Muscle of arm (tissue), 12 donors: ENCODE results near the gene PSMD8. TPM values are rescaled to one million over a fixed set of nuclear protein-coding genes. Genes with fewer than 3 reads are reported as not detected.

Source experiments
- DNase-seq: peaks from one replicate; pipeline ENCODE4 v3.0.0-alpha.2; 2013
- polyA plus RNA-seq, 12 donors: library from polyadenylated mRNA; unstranded; fragments of 120-200 nt; gene quantifications; one replicate each; pipeline ENCODE4 v1.2.1, GENCODE V29; 2013; ENCODE audit not compliant: insufficient read length in 12 of 12

The PSMD8 gene
- polyA plus RNA-seq, 12 donors: 111 to 140 (median 119) TPM; not detected in 1

- no peak for DNase-seq
Measured at GRCh38 chr19:38429055-38429810, 54.9 kb downstream of the PSMD8 start.

GRCh38 chr19:38429811-38430156, 55.4 kb downstream of the PSMD8 start:
- DNase-seq: no peak

GRCh38 chr19:38430931-38431330, 56.6 kb downstream of the PSMD8 start:
- no peak for DNase-seq

GRCh38 chr19:38433268-38433733, 58.9 kb downstream of the PSMD8 start, which contains the start of gene RYR1:
Gene RYR1, plus strand, starts transcription at chr19:38433691. Its CDS starts 139 bp downstream, at chr19:38433830.
- DNase-seq: peak; percentile 45

Other genes starting within 250 kb of the PSMD8 start
- gene DPF1, start 150.3 kb upstream of the PSMD8 start, polyA plus RNA-seq: 10 to 100 TPM in 1 of 12 donors, 1 to 10 TPM in 10, not detected in 1; 2.8 to 18.2 (median 3.3) TPM
- 10 to 100 TPM in 7 of 12 donors, 1 to 10 TPM in 4, not detected in 1; 9.1 to 73.8 (median 12.2) TPM for gene PPP1R14A, start 118.2 kb upstream of the PSMD8 start, polyA plus RNA-seq
- 10 to 100 TPM in 4 of 12 donors, 1 to 10 TPM in 7, not detected in 1; 2.7 to 80.3 (median 4.9) TPM for gene SPINT2, start 110.0 kb upstream of the PSMD8 start, polyA plus RNA-seq
- gene C19orf33, start 70.3 kb upstream of the PSMD8 start, polyA plus RNA-seq: 100 to 1,000 TPM in 1 of 12 donors, 10 to 100 TPM in 1, 1 to 10 TPM in 2, under 1 TPM in 6, not detected in 2; 0.43 to 144 (median 0.84) TPM
- gene YIF1B, start 58.6 kb upstream of the PSMD8 start, polyA plus RNA-seq: 10 to 100 TPM in 11 of 12 donors, not detected in 1; 13.0 to 27.2 (median 22.9) TPM
- gene KCNK6, start 54.7 kb upstream of the PSMD8 start, polyA plus RNA-seq: 1 to 10 TPM in 11 of 12 donors, not detected in 1; 1.7 to 5.3 (median 2.4) TPM
- 1 to 10 TPM in 10 of 12 donors, not detected in 2; 1.3 to 4.9 (median 2.3) TPM for gene CATSPERG, start 38.7 kb upstream of the PSMD8 start, polyA plus RNA-seq
- gene GGN, start 13.5 kb downstream of the PSMD8 start, polyA plus RNA-seq: under 1 TPM in 6 of 12 donors, not detected in 6; 0.25 to 0.38 (median 0.34) TPM
- gene SPRED3, start 14.1 kb downstream of the PSMD8 start, polyA plus RNA-seq: under 1 TPM in 10 of 12 donors, not detected in 2; 0.31 to 0.98 (median 0.52) TPM
- gene FAM98C, start 28.5 kb downstream of the PSMD8 start, polyA plus RNA-seq: 10 to 100 TPM in 4 of 12 donors, 1 to 10 TPM in 7, not detected in 1; 6.4 to 30.9 (median 9.3) TPM
- 1 to 10 TPM in 10 of 12 donors, not detected in 2; 1.2 to 4.3 (median 2.4) TPM for gene RASGRP4, start 51.6 kb downstream of the PSMD8 start, polyA plus RNA-seq
- 100 to 1,000 TPM; 205 to 659 (median 555) TPM for gene RYR1, start 59.1 kb downstream of the PSMD8 start, polyA plus RNA-seq
- 10 to 100 TPM in 5 of 12 donors, 1 to 10 TPM in 5, not detected in 2; 1.8 to 17.8 (median 10.3) TPM for gene MAP4K1, start 243.4 kb downstream of the PSMD8 start, polyA plus RNA-seq
- gene EIF3K, start 244.6 kb downstream of the PSMD8 start, polyA plus RNA-seq: 100 to 1,000 TPM; 195 to 996 (median 338) TPM